Fibroblast of villous mesenchyme (primary cell): ENCODE data around the gene CYTH4. TPM values are rescaled to one million over a fixed set of nuclear protein-coding genes. Genes with fewer than 3 reads are reported as not detected.

Source experiments
- DNase-seq: peaks from one replicate; pipeline ENCODE4 v3.0.0-alpha.2; 2010; ENCODE audit warnings: low read depth
- H3K4me3 ChIP-seq: 2 replicates; pipeline ENCODE4 v1.5.1; 2011; ENCODE audit warnings: low read depth, mild to moderate bottlenecking, low read length
- total RNA-seq: library from RNA; depleted of rRNA; stranded (reverse); fragments of >200 nt; gene quantifications from 2 replicates; pipeline ENCODE4 v1.2.3, GENCODE V29; 2012
- TF ChIP-seq, protein P1 (sequence below): IDR thresholded peaks from 2 replicates; pipeline ENCODE4 v1.5.1; 2012; ENCODE audit warnings: low read depth, mild to moderate bottlenecking, low read length; ENCODE audit not compliant: insufficient read depth

Gene CYTH4
- total RNA-seq, 1 donor, result under 0.01 TPM

DNA sequence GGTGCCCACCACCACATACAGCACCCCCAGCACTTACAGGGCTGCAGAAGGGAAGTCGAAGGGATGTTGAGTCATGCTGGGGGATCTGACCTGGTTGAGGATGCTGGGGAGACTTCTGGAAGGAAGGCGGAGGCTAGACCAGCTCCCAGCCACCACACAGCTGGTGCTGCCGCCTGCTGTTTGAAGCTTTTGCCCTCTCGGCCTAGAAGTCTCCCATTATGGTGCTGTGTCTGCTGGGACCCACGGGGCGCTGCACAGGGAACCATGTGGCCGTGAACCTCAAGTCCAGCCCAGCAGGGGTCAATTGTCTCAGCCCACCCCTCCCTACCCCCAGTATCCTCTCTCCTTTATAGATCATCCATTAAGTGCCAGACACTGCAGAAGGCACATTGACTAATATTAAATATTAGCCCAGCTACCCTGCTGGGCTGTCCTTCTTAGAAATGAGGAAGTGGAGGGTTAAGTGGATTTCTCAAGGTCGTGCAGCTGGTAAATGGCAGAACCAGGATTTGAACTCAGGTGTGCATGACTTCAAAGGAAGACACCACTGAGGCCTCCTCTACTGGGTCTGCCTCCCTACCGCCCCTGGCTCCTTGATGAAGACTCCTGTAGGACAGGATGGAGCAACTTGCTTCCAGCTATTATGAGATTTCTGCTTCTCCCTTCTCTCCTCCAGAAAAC lies 49.7 kb downstream of the CYTH4 start:
- DNase-seq, result no peak
- TF ChIP-seq, protein P1, sequence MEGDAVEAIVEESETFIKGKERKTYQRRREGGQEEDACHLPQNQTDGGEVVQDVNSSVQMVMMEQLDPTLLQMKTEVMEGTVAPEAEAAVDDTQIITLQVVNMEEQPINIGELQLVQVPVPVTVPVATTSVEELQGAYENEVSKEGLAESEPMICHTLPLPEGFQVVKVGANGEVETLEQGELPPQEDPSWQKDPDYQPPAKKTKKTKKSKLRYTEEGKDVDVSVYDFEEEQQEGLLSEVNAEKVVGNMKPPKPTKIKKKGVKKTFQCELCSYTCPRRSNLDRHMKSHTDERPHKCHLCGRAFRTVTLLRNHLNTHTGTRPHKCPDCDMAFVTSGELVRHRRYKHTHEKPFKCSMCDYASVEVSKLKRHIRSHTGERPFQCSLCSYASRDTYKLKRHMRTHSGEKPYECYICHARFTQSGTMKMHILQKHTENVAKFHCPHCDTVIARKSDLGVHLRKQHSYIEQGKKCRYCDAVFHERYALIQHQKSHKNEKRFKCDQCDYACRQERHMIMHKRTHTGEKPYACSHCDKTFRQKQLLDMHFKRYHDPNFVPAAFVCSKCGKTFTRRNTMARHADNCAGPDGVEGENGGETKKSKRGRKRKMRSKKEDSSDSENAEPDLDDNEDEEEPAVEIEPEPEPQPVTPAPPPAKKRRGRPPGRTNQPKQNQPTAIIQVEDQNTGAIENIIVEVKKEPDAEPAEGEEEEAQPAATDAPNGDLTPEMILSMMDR, result no peak
- H3K4me3 ChIP-seq, result no peak overlapping the region

DNA sequence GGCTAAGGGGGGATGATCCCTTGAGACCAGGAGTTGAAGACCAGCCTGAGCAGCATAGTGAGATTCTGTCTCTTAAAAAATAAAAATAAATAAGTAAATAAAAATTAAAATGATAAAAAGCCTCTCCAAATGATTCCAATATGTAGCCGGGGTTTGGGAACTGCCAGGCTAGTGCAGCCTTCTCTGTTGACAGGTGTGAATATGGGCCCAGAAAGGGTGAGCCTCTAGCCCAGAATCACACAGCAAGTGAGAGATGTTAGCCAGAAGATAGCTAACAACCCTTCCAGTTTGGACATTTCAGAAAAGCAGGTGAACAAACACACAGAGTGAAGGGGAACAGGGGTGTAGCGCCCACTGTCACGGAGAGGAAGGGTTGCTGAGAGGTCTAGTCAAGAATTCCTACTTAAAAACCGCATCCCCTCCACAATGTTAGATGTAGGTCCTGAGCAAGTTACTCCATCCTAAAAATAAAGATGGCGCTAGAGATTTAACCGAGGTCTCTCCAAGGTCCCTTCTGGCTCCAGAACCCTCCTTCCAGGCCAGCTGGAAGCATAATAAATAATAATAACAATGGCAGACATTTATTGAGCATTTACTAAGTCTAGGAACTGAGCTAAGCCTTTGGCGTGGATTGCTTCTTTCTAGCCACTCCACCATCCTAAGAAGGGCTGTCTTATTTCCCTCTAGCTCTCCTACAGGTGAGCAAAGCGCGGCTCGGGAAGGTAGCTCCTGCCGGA lies 51.6 kb downstream of the CYTH4 start:
- no peak for DNase-seq
- TF ChIP-seq, protein P1, result no peak
- H3K4me3 ChIP-seq, result no peak overlapping the region

DNA sequence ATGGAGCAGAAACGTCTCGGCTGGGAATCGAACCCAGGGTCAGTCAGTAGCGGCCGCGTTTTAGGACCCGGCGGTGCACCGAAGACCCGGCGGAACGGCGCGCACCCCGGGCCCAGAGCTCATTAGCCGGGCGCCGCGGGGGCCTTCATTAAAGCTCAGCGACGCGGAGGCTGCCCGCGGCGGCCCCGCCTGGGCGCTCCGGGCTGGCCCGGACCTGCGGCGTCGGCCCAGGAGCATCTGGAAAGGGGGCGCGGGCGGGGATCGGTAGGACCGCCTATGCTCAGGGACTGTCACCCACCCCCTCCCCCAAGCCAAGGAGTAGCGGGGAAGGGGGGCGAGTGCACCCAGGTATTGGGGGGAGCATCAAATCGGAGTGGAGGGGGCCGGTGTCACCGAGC lies 52.2 kb downstream of the CYTH4 start:
- DNase-seq, result no peak
- TF ChIP-seq, protein P1, result no peak
- H3K4me3 ChIP-seq, result no peak overlapping the region

DNA sequence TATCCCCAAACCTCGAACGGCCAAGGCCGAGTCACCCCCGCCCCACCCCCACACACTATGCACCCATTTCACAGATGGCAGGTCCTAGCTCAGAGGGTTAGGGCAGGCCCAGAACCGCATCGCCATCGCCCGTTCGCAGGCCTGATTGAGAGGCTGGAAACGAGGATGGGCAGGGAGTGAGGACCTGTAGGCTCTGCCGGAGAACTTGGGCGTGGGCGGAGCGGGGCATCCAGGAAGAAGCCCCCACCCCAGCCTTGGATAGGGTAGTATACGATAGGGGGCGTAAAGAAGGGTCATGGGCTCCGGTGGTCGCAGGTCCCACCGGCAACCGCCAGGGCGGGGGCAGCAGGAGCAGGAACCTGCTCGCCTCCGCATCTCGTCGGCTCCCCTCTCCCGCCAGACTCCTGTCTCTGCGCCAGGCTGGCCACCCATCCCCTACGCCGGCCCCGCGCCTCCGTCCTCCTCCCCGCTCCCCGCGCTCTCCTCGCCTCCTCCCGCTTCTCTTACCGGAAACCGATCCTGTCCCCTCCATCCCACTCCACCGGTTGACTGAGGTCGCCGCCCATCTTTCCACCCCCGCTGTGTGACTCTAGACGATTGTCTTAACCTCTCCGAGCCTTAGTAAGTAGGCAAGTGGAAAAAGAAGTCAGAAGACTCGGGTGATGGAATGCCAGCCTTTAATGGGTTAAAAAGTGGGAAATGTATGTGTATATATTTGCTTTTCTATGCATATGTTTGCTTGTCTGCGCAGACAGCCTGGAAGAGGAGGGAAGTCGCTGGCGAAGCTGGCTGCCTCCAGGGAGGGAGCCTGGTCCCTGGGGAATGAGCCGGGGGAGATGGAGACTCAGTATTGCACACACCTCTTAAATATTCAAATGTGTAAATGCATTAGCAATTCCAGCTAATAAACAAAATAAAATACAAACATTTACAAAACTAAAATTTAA lies 52.8 kb downstream of the CYTH4 start:
- H3K4me3 ChIP-seq, result no peak overlapping the region
- DNase-seq, result no peak
- TF ChIP-seq, protein P1, result no peak

DNA sequence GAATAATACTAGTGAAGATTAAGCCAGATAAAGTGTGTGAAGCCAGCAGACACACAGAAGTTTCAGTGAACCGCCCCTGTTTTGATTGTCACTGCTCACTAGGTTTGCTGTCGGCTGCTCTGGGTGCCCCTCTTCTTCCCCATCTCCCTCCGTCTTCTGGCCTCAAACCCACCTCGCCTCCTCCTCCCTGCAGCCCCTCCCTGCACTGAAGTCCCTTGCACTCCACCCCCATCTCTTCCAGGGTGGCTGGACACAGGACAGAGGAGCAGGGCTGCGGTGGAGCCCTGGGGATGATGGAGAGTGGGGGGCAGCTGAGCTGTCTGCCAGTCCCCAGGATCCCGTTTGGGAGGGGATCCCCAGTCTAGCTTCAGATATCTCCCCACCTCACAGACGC lies 53.5 kb downstream of the CYTH4 start:
- TF ChIP-seq, protein P1, result no peak
- H3K4me3 ChIP-seq, result no peak overlapping the region
- no peak for DNase-seq

DNA sequence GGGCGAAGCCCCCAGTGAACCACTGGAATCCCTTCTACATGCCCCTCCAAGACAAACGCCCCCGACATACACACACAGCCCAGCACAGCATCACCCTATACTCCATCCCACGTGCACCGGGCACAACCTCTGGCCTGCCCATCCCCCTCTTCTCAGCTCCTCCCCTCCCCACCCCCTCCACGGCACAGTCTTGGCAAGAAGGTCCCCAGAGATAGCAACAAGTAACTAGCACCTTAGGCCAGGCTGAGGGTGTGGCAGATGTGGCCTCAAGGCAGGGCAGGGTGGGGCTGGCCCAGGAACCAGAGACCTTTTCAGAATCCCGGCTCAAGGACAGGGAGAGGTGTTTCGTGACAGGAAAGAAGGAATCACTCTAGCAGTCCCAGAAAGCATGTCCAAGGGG lies 54.3 kb downstream of the CYTH4 start:
- DNase-seq, result no peak
- TF ChIP-seq, protein P1, result no peak
- H3K4me3 ChIP-seq, result no peak overlapping the region
